Erythroblast (primary cell): ENCODE results near the gene PADI4.

Experiments
- DNase-seq, 2 experiments: peaks; one replicate each; lab custom pipeline; 2025; lab: John Stamatoyannopoulos, UW
- GATA1 ChIP-seq: IDR thresholded peaks from 2 replicates; pipeline ENCODE4 v1.6.1; 2011; ENCODE audit warnings: low read depth, mild to moderate bottlenecking, control low read depth, low read length, moderate library complexity
- POLR2A ChIP-seq: IDR thresholded peaks from 2 replicates; pipeline ENCODE4 v1.6.1; 2011; ENCODE audit warnings: mild to moderate bottlenecking, low read length

PADI4 gene

DNA sequence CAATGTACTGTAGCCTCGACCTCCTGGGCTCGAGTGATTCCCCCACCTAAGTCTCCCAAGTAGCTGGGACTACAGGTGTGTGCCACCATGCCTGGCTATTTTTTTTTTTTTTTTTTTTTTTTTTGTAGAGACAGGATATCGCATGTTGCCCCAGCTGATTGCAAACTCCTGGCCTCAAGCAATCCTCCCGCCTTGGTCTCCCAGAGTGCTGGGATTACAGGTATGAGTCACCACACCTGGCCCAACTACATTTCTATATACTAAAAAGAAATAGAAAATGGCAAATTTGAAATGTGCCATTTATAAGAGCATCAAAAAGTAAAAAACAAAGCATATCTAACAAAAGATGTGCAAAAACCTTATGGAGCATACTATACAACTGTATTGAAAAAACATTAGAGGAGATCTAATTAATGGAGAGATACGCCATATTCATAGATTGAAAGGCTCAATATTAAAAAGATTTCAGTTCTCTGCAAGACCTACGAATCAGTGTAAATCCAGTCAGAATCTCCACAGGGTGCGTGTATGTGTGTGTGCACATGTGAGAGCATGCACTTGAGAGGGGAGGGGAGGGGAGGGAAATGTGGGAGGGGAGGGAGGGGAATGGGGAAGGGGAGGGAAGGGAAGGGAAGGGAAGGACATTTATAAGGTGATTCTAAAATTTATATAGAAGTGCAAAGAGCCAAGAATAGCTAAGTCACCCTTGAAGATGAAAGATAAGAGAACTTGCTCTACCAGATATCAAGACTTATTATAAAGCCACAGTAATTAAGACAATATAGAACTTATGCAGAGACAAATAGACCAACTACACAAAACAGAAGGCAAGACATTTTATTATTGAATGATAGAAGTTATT, 15.5 kb upstream of the PADI4 start:
- DNase-seq, result no peak
- TF ChIP-seq GATA1 (no peak), POLR2A (no peak)

DNA sequence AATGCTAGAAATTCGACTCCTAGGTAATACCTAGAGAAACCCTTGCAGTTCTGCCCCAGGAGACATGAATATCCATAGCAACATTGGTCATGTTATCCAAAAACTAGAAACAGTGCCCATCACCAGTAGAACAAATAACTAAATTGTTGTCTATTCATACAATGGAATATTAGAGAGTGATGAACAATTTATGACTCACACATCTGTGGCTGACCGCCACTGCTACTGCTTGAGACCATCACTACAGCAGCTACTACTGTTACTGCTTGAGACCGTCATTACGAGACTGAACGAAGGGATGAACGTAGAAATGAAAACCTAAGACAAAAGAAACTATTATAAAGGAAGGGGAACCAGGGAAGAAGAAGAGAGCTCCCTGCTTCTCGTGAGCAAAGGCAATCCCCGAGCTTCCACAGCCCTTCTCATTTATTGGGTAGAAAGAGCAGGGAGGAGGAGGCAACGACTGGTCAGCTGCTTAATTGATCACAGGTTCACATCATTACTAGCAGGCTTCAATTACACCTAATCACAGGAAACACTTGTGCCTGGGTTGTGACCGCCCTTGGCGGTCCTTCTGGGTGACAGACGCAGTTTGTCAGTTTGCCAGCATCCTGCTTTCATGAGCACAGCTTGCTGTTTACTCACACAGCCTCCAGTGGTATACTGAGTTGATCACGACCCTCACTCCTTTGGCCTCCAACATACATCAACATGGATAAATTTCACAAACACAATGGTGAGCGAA, 14.1 kb upstream of the PADI4 start:
- no peak for DNase-seq
- TF ChIP-seq POLR2A (no peak), GATA1 (no peak)

DNA sequence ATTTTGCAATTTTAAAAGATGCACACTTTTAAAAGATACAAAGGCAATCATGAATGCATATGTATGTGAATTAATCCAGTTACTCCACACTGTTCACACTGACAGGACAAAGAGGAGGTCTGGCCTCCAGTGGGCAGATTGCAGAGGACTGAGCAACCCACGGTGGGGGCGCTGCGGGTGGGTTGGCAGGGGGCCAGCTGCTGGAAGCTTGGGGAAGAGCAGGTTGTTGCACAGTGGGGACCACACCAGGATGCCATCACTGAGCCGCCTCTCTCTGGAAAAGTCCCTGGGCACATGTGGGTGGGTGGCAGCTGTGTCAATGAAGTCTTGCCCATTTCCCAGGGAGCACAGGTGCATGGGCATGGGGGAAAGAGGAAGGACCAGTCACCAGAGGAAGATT, 12.7 kb upstream of the PADI4 start:
- TF ChIP-seq GATA1 (no peak), POLR2A (no peak)
- DNase-seq, result no peak

DNA sequence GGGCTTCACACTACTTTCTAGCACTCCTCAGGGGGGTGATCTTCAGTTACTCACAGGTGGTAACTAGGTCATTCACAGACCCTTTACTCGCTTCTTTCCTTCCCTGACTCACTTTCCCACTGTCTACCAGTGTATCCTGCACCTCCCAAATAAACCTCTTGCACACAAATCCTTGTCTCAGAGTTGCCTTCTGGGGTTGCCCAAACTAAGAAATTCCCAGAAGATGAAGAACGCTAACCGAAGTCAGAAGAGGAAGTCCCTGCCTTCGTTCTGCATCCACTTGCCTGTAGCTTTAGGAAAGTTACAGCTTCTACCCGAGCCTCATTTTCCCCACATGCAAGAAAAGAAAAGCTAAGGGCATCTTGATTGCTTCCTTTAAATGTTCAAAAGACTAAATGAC, 11.9 kb upstream of the PADI4 start:
- TF ChIP-seq POLR2A (no peak), GATA1 (no peak)
- DNase-seq, result no peak

DNA sequence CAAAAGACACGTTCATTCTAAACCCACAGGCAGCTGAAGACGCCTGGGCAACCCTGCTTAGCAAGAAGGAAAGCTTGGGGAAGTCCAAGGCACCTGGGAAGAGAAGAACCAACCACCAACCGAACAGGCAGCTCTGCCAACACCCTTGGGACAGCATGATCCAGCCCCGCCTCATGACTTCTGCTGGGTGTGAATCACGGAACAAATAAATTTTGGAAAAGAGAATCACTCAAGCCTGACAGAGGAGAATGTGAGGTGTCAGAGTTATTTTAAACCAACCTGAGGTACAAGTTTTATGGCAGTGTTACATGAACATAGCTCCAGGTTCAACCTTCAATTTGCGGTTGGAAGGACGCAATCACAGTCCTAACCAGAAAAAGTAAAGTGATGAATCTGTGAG, 10.0 kb upstream of the PADI4 start:
- DNase-seq, result no peak
- no peak for TF ChIP-seq POLR2A
- no peak for TF ChIP-seq GATA1

DNA sequence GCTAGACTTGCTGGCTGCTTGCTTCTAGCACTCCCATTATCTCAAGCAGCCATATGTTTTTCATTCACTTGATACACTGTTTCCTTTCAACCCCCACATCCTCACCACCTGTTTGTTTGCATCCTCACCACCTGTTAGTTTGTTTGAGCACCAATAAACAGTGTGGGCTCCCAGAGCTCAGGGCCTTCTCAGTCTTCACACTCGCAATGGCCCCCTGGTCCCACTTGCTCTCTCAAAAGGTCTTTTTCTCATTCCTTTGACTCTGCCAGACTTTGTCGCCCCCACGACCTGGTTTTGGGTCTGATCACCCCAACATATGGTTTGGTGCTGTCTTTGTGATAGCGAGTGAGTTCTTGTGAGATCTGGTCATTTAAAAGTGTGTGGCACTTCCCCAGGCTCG, 6.2 kb upstream of the PADI4 start:
- DNase-seq, result peak in 1 of 2 experiments; percentile 3
- TF ChIP-seq POLR2A (no peak), GATA1 (no peak)

DNA sequence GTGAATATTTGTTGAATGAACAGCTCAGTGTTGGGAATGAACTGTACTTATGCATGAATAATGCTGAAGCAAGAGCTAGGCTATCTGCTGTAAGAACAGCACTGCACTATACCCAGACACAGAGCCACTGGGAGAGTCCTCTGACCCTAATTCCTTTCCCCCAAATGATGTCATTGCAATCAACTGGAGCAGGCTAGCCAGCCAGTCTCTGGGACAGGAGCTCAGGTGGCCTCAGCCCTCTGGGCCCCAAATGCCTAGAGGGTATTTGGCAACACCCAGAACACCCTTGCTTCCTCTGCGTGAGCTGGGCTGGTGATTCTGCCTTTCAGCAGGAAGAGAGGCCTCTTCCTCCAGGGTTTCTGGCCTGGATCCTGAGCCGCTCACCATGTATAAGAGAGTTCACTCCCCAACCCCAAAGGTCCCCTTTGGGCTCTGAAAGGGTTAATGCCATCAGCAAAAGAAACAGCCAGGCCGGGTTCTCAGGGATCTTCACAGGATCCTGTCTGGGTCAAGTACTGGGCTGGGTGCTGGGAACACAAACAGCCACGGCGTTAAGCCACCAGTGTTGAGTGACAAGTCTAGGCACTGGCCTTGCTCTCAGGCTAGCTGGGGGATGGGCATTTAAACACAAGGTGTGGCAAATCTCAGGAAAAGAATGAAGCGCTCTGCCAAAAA, 3.7 kb upstream of the PADI4 start:
- DNase-seq, result no peak
- TF ChIP-seq POLR2A, result no peak
- no peak for TF ChIP-seq GATA1

DNA sequence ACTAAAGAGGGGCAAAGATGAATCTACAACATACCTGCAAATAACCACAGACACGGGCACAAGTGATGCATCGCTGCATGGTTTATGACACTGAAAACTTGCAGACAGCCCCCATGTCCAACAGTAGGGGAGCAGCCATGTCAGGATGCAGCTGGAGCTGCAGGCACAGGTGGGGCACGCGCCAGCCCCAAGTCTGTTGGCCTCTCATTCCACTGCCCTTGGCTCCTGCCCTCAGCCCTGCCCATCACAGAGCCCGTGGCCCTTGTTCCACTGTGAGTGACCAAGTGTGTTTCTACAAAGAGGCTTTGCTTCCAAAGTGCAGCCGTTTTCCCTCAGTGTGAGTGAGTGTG, 3.2 kb upstream of the PADI4 start:
- TF ChIP-seq GATA1 (no peak), POLR2A (no peak)
- no peak for DNase-seq

DNA sequence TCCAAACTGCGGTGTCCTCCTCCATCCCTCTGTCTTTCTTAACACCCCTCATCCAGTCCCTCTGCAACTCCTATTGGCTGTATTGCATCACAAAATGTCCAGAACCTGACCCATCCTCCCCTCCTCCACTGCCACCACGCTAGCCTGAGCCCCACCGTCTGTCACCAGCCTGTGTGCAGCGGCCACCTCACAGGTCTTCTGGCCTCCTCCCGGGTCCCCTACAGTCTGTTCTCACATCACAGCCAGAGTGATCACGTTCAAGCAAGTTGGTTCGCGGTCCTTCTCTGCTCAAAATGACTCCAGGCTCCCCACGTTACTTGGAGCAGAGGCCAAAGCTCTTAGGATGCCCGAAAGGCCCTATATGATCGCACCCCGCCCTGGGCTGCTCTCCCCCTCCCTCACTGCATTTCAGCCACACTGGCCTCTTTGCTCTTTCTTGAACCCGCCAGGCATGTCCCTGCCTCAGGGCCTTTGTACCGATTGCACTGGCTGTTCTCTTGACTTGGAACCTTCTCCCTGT, 2.4 kb upstream of the PADI4 start:
- no peak for DNase-seq
- no peak for TF ChIP-seq GATA1
- TF ChIP-seq POLR2A, result no peak

DNA sequence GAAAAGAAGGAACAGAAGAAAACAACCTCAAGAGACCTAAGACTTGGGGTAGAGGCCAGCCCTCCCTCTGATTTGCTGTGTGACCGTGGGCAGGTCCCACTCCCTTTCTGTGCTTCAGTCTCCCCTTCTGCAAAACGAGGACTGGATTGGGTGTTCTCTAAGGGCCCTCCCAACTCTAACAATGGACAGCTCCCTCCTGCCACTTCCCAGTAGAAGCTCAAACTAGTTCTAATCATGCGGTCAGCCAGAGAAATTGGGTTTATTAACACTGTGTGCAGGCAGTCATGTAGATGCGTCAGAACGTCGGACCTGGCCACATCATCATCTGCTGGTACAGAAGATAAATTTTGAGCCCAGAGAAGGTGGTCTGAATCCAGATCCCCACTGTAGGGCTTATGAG, 1.6 kb upstream of the PADI4 start:
- no peak for TF ChIP-seq GATA1
- TF ChIP-seq POLR2A, result no peak
- no peak for DNase-seq

DNA sequence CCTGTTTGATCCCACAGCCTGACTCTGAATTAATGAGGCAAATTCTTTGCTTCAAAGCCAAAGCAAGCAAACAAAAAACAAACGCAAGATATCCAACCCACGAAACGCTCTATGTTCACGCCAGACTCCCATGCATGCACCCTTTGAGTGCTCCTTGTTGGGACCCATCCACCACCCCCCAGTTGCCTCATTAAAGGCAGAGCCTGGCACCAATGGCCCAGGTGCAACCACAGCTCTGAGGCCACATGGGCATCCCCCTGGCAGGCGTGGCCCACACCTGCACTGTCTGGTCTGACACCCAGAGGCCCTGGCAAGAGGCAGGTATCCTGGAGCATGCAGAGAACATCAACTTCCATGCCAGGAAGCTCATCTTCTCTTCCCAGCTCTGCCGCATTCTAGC, 1.1 kb upstream of the PADI4 start:
- TF ChIP-seq POLR2A (no peak), GATA1 (no peak)
- no peak for DNase-seq

DNA sequence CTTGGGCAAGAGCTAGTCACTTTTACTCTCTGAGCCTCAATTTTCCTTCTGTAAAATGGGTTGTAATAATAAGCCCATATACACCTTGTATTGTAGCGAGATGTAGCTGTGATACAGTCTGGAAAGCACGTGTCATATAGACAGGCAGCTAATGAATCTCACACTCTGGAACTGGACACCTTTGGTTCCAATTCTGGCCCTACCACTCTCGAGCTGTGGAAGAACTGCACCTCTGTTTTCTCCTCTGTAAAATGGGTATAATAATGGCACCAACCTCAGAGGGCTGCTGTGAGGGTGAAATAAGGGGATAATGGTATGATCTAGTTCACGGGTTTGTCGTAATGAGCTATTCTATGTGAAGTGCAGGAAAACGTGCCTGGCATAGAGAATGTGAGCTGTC, 668 bp upstream of the PADI4 start:
- no peak for DNase-seq
- TF ChIP-seq GATA1 (no peak), POLR2A (no peak)

DNA sequence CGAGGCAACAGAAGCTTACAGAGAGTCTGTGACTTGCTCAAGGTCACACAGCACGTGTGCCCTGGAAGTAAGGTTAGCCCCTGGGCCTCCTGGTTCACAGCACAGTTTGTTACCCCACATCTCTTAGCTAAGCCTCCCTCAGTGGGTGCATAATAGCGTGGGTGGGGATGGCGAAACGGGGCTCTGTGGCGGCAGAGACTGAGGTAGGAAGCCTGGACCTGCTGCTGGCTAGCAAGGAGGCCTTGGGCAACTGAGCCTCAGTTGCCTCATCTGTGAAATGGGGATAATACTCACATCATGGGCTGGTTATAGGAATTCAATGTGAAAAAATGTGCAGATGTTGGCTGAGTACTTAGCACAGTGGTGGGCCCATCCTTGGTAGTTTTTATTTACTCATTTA, 596 bp downstream of the PADI4 start:
- DNase-seq, result no peak

DNA sequence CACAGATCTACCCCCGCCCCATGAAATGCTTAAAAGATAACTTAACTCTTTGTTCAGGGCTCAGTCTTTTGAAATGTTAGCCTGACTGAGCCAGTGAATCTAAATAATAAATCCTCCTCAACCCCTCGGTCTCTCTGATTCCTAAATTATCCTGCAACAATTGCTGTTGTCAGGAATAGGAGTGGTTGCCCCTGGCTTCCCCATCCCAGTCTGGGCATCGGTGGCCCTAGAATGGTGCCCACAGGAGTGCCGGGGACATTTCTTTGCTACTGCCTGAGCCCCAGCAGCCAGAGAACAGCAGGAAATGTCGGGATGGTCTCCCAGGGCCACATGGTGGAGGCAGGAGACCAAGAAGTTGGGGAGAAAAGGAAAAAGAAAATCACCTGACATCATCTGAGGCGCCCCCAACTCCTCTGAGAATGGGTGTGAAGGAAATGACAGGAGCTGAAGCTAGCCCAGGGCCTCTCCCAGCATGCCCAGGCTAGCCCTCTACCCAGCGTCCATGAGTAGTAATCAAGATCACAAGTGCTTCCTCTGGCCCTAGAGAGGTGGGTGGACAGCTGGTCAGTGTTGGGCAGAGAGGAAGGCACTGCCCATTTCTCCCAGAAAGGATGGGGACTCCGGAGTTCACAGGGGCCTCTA, 1.6 kb downstream of the PADI4 start:
- TF ChIP-seq POLR2A (no peak), GATA1 (no peak)
- DNase-seq, result no peak

More for the DNA sequence above, 596 bp downstream of the PADI4 start:
- no peak for TF ChIP-seq GATA1
- no peak for TF ChIP-seq POLR2A
